Measurements from ENCODE around the gene PMM1. TPM values are rescaled to one million over a fixed set of nuclear protein-coding genes. Genes with fewer than 3 reads are reported as not detected.
A peak's percentile ranks its signal among the peaks of the same experiment; 100 is the strongest.

The PMM1 gene
- total and polyA plus RNA-seq, 2 of the 13 experiments (the other 11 are each of a cell fraction or from before 2014, with no cell fraction given): 17.8 to 95.6 TPM

- TF ChIP-seq ZNF775 (CRISPR knock-in tag; IDR thresholded peaks at IDR 0.05; ENCODE audit: borderline replicate concordance) (no peak), IRX3 (CRISPR knock-in tag; IDR thresholded peaks at IDR 0.05; ENCODE audit: borderline replicate concordance, low read depth) (0 out of 2 replicates have a peak, but pooled peaks have one; percentile 76), ZNF570 (CRISPR knock-in tag; IDR thresholded peaks at IDR 0.05; ENCODE audit: borderline replicate concordance) (peak; percentile 88; the same call in 1 of the 2 replicates), BHLHE40 (IDR thresholded peaks at IDR 0.05; ENCODE audit: low read length) (peak; percentile 57; the same call in 1 of the 2 replicates), ZIK1 (CRISPR knock-in tag; IDR thresholded peaks at IDR 0.05; ENCODE audit: borderline replicate concordance, low read depth) (no peak), TGIF2 (CRISPR knock-in tag; IDR thresholded peaks at IDR 0.05) (peak; percentile 58; the same call in 1 of the 2 replicates), CBFB (CRISPR knock-in tag; IDR thresholded peaks at IDR 0.05) (no peak), SNAPC2 (CRISPR knock-in tag; IDR thresholded peaks at IDR 0.05) (no peak), KDM2A (CRISPR knock-in tag; IDR thresholded peaks at IDR 0.05; ENCODE audit: borderline replicate concordance, low read depth) (peak; percentile 79; the same call in 1 of the 2 replicates), ONECUT2 (CRISPR knock-in tag; IDR thresholded peaks at IDR 0.05) (0 out of 2 replicates have a peak, but pooled peaks have one; percentile 6), SMARCC2 (IDR thresholded peaks at IDR 0.05) (no peak), POLR2G (IDR thresholded peaks at IDR 0.05; ENCODE audit: low read depth, low read length) (peak; percentile 80), SOX13 (IDR thresholded peaks at IDR 0.05) (no peak), SOX13 (CRISPR knock-in tag; conservative IDR thresholded peaks at IDR 0.05 in 1 of 2, IDR thresholded peaks at IDR 0.05 in 1 of 2) (no peak), DMAP1 (CRISPR knock-in tag; IDR thresholded peaks at IDR 0.05) (peak; percentile 93), NFAT5 (CRISPR knock-in tag; IDR thresholded peaks at IDR 0.05) (no peak), LCORL (IDR thresholded peaks at IDR 0.05) (no peak; the same call in 1 of the 2 replicates), LCORL (CRISPR knock-in tag; IDR thresholded peaks at IDR 0.05) (peak; percentile 80)
- TF ChIP-seq, protein P1, sequence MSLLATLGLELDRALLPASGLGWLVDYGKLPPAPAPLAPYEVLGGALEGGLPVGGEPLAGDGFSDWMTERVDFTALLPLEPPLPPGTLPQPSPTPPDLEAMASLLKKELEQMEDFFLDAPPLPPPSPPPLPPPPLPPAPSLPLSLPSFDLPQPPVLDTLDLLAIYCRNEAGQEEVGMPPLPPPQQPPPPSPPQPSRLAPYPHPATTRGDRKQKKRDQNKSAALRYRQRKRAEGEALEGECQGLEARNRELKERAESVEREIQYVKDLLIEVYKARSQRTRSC (CRISPR knock-in tag; IDR thresholded peaks at IDR 0.05; ENCODE audit: low read depth): no peak; the same call in 1 of the 2 replicates
- TF ChIP-seq, protein P2, sequence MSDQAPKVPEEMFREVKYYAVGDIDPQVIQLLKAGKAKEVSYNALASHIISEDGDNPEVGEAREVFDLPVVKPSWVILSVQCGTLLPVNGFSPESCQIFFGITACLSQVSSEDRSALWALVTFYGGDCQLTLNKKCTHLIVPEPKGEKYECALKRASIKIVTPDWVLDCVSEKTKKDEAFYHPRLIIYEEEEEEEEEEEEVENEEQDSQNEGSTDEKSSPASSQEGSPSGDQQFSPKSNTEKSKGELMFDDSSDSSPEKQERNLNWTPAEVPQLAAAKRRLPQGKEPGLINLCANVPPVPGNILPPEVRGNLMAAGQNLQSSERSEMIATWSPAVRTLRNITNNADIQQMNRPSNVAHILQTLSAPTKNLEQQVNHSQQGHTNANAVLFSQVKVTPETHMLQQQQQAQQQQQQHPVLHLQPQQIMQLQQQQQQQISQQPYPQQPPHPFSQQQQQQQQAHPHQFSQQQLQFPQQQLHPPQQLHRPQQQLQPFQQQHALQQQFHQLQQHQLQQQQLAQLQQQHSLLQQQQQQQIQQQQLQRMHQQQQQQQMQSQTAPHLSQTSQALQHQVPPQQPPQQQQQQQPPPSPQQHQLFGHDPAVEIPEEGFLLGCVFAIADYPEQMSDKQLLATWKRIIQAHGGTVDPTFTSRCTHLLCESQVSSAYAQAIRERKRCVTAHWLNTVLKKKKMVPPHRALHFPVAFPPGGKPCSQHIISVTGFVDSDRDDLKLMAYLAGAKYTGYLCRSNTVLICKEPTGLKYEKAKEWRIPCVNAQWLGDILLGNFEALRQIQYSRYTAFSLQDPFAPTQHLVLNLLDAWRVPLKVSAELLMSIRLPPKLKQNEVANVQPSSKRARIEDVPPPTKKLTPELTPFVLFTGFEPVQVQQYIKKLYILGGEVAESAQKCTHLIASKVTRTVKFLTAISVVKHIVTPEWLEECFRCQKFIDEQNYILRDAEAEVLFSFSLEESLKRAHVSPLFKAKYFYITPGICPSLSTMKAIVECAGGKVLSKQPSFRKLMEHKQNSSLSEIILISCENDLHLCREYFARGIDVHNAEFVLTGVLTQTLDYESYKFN (CRISPR knock-in tag; conservative IDR thresholded peaks at IDR 0.05): 0 out of 2 replicates have a peak, but pooled peaks have one; percentile 6
Observed at GRCh38 chr22:41621099-41621910, 31.7 kb upstream of the PMM1 start, which contains the start of gene XRCC6 (continued).

Data from HepG2 (cell line).